Ureter (tissue), 1 donor: ENCODE measurements around the gene PTPRO. TPM values are rescaled to one million over a fixed set of nuclear protein-coding genes. Genes with fewer than 3 reads are reported as not detected.

Experiments
- DNase-seq: peaks from one replicate; pipeline ENCODE4 v3.0.0-alpha.2; 2020; ENCODE audit warnings: low spot score
- total RNA-seq: library from RNA; stranded (reverse); gene quantifications from one replicate; pipeline ENCODE4 v1.2.4, GENCODE V29; 2023
- donor health status: DM: yes; HTN: yes; CAD: no.

Gene PTPRO
- total RNA-seq, 1 donor from 2014 or later: 3.0 TPM

GRCh38 chr12:15446807-15447206, 124.5 kb downstream of the PTPRO start:
- DNase-seq: no peak

- no peak for DNase-seq
Measured at GRCh38 chr12:15453613-15454012, 131.3 kb downstream of the PTPRO start.

GRCh38 chr12:15458008-15458407, 135.7 kb downstream of the PTPRO start:
- no peak for DNase-seq

GRCh38 chr12:15468911-15469310, 146.6 kb downstream of the PTPRO start:
- DNase-seq: no peak

GRCh38 chr12:15469356-15469755, 147.0 kb downstream of the PTPRO start:
- DNase-seq: no peak

- no peak for DNase-seq
Measured at GRCh38 chr12:15472036-15472435, 149.7 kb downstream of the PTPRO start.

- no peak for DNase-seq
Measured at GRCh38 chr12:15474766-15475165, 152.5 kb downstream of the PTPRO start.

- no peak for DNase-seq
Measured at GRCh38 chr12:15477761-15478160, 155.5 kb downstream of the PTPRO start.

GRCh38 chr12:15481846-15482245, 159.5 kb downstream of the PTPRO start:
- no peak for DNase-seq

GRCh38 chr12:15485466-15485865, 163.2 kb downstream of the PTPRO start:
- no peak for DNase-seq

- no peak for DNase-seq
Measured at GRCh38 chr12:15486859-15487258, 164.6 kb downstream of the PTPRO start.

- DNase-seq: no peak
Measured at GRCh38 chr12:15488481-15488880, 166.2 kb downstream of the PTPRO start.

GRCh38 chr12:15494329-15495046, 172.2 kb downstream of the PTPRO start:
- DNase-seq: no peak

GRCh38 chr12:15495746-15496145, 173.4 kb downstream of the PTPRO start:
- no peak for DNase-seq

GRCh38 chr12:15496738-15497137, 174.4 kb downstream of the PTPRO start:
- no peak for DNase-seq

- DNase-seq: no peak
Measured at GRCh38 chr12:15497671-15498292, 175.5 kb downstream of the PTPRO start.

- no peak for DNase-seq
Measured at GRCh38 chr12:15502211-15502610, 179.9 kb downstream of the PTPRO start.

- no peak for DNase-seq
Measured at GRCh38 chr12:15505616-15506015, 183.3 kb downstream of the PTPRO start.

- no peak for DNase-seq
Measured at GRCh38 chr12:15515010-15515409, 192.7 kb downstream of the PTPRO start.

- DNase-seq: no peak
Measured at GRCh38 chr12:15520083-15520482, 197.8 kb downstream of the PTPRO start.

- no peak for DNase-seq
Measured at GRCh38 chr12:15520844-15521243, 198.5 kb downstream of the PTPRO start.

GRCh38 chr12:15522574-15523187, 200.4 kb downstream of the PTPRO start:
- DNase-seq: no peak

- no peak for DNase-seq
Measured at GRCh38 chr12:15525441-15525840, 203.1 kb downstream of the PTPRO start.
